Heart left ventricle (tissue), 16 donors: ENCODE results near the gene MANEA. TPM values are rescaled to one million over a fixed set of nuclear protein-coding genes. Genes with fewer than 3 reads are reported as not detected.

Source experiments
- ATAC-seq, 4 donors: fragments of 200-7000 bp; cut with Tn5 transposase; one replicate each; pipeline ENCODE4 v1.9.1; 2020 to 2022; ENCODE audit warnings: moderate library complexity in 4 of 4, mild to moderate bottlenecking in 3 of 4, moderate number of reproducible peaks in 1 of 4
- DNase-seq, 5 donors: peaks; one replicate each; pipeline ENCODE4 v3.0.0-alpha.2; 2020
- H3K27ac ChIP-seq, 12 donors: fragments of 200-600 bp; sonication (generic) in 4 of 12; one replicate each; pipeline versions ENCODE4 v1.5.0 to v1.8.0; 2016 to 2022; ENCODE audit warnings: mild to moderate bottlenecking in 2 of 12
- H3K27me3 ChIP-seq, 9 donors: fragments of 200-600 bp; sonication (generic) in 2 of 9; one replicate each; pipeline versions ENCODE4 v1.5.1 to v1.8.0; 2016 to 2022; ENCODE audit warnings: mild to moderate bottlenecking in 3 of 9
- H3K36me3 ChIP-seq, 9 donors: fragments of 200-600 bp; sonication (generic) in 2 of 9; one replicate each; pipeline versions ENCODE4 v1.5.0 to v1.8.0; 2018 to 2022; ENCODE audit warnings: mild to moderate bottlenecking in 2 of 9
- H3K4me1 ChIP-seq, 12 donors: fragments of 200-600 bp; sonication (generic) in 4 of 12; one replicate each; pipeline versions ENCODE4 v1.5.0 to v1.8.0; 2016 to 2022; ENCODE audit warnings: mild to moderate bottlenecking in 3 of 12
- H3K4me3 ChIP-seq, 12 donors: fragments of 200-600 bp; sonication (generic) in 4 of 12; one replicate each; pipeline versions ENCODE4 v1.5.0 to v1.8.0; 2017 to 2022; ENCODE audit warnings: mild to moderate bottlenecking in 9 of 12, moderate library complexity in 4 of 12
- H3K9me3 ChIP-seq, 12 donors: fragments of 200-600 bp; sonication (generic) in 4 of 12; one replicate each; pipeline versions ENCODE4 v1.5.0 to v1.8.0; 2016 to 2022; ENCODE audit warnings: mild to moderate bottlenecking in 1 of 12
- CTCF ChIP-seq, 12 donors: fragments of 200-600 bp; sonication (generic) in 4 of 12; IDR thresholded peaks; one replicate each; pipeline versions ENCODE4 v1.5.0 to v1.8.0; 2018 to 2022; ENCODE audit warnings: antibody characterized with exemption in 12 of 12, mild to moderate bottlenecking in 5 of 12
- POLR2A ChIP-seq, 2 donors: fragments of 450-650 bp; IDR thresholded peaks; one replicate each; pipeline ENCODE4 v1.6.1; 2017; ENCODE audit warnings: antibody characterized with exemption in 2 of 2, mild to moderate bottlenecking in 2 of 2, moderate library complexity in 2 of 2
- WGBS, 4 donors: extraction: QIAGEN DNeasy Blood & Tissue Kit in 2 of 4; methylation state at CpG; one replicate each; pipeline versions ENCODE4 v1.1.5 to v1.1.7; 2013 to 2018; 5-methylcytosine and 5-hydroxymethylcytosine counted together
- intact Hi-C, 10 donors: fragments of 100-400 bp; cut with DNase I; formaldehyde crosslinking; loops; one replicate each; pipeline versions ENCODE4 v1.11.1 to v1.14.2; 2022
- polyA plus RNA-seq, 2 donors: library from polyadenylated mRNA; stranded (reverse); fragments of 200-250 nt; gene quantifications; one replicate each; pipeline ENCODE4 v1.2.3, GENCODE V29; 2013
- total RNA-seq, 9 donors: library from RNA; depleted of rRNA in 2 of 9; stranded (reverse); fragments of >200 nt in 2 of 9; fragmentation: NEBNext Ultra II Directional in 3 of 9; extraction: Animal tissue kit (Norgen Biotek cat#: 25700) in 3 of 9; gene quantifications; one replicate each; pipeline versions ENCODE4 v1.1.0 to v1.2.4, GENCODE V29; 2016 to 2023
- donor health status: ischemic (EF 13 %, LVEDD 7.1; RV severe dilation, severe dysfunction).
- donor health status: healthy with polysubstance abuse.
- donor health status: DM: no; HTN: yes; CAD: no.
- donor health status: DM: no; HTN: no; CAD: no.
- donor health status: ischemic (EF 25% LVEDD 6.9; RV normal size, moderate dysfunction).
- donor health status: ischemic (EF 25% LVEDD 5.7; RV mildly dilated, moderate dysfunction).
- donor health status: healthy.
- donor health status: DM: yes; HTN: yes; CAD: no.
- donor health status: ischemic (EF 35%, LVEDD 5.7; RV mildly dilated, moderate dysfunction).
- donor health status: nonischemic (EF 11% LVEDD 7.7; RV severe dilation, severe dysfunction).
- donor health status: DM: yes; HTN: yes; CAD: no.
- donor health status: PGD.
- donor health status: ischemic (EF 29% LVEDD 5.4; RV normal size, mild dysfunction).
- donor health status: nonischemic (EF 23%, LVEDD 6.1; RV moderate dilation, normal function).

MANEA gene
- total and polyA plus RNA-seq, 11 donors: 2.4 to 8.7 (median 5.6) TPM

GRCh38 chr6:95629551-95629950, 52.2 kb downstream of the MANEA start:
- ATAC-seq: no peak
- intact Hi-C loops: no loop called here
- Histone ChIP-seq H3K9me3 (no peaks in the 10 kb centered on the region), H3K27me3 (no peaks in the 10 kb centered on the region), H3K27ac (no peak overlapping the region), H3K4me3 (no peak overlapping the region), H3K4me1 (no peaks in the 10 kb centered on the region), H3K36me3 (no peaks in the 10 kb centered on the region)
- WGBS, 4 donors: 75 to 85% (median 81%) methylated on average over 2 of the region's 2 CpGs
- DNase-seq: no peak
- TF ChIP-seq CTCF (IDR thresholded peaks at IDR 0.05): no peak
- no peak for TF ChIP-seq POLR2A (IDR thresholded peaks at IDR 0.05)

DNA sequence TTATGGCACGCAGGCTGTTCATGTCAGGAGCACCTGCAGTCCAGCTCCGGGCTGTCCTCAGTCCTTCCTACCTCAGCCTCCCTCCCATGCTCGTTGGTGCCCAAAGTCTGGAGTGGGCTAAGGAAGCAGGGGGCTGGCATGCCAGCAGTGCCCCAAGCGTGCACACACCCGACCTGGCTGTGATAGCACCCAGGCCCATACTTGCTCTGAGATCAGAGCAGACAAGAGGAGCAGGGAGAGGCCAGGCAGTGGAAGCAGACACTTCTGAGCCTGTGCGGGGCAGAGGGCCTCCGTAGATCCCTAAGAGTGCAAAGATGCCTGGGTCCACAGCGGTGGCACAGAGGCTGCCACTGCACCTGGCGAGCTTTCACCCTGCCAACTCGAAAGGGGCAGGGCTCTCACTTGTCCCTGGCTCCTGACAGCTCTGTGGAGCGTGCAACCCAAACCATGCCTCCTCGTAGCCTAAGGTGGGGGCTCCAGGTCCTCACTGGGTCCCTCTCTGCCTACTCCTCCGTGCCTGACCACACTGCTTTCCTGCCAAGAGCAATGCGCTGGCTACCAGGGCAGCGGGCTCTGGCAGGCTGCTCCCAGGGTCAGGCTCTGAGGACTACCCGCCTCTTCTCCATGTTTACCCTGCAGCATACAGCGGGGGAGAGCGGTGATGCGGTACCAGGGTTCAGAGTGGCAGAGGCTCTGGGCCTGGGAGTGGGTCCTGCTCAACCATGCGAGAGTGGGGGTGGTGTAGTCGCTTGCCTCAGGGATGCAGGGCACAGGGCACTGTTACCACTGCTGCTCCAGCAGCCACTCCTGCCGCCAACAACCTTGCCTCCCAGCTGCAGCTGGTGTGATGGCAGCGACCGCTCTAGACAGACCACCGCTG, 59.5 kb downstream of the MANEA start:
- Histone ChIP-seq H3K4me3 (no peak overlapping the region), H3K4me1 (no peaks in the 10 kb centered on the region), H3K27ac (no peak overlapping the region), H3K36me3 (no peaks in the 10 kb centered on the region), H3K27me3 (no peaks in the 10 kb centered on the region), H3K9me3 (no peaks in the 10 kb centered on the region)
- TF ChIP-seq POLR2A (IDR thresholded peaks at IDR 0.05) (no peak), CTCF (IDR thresholded peaks at IDR 0.05) (no peak)
- DNase-seq (no peak), ATAC-seq (peak in 1 of 4 donors; percentile 31)
- WGBS, 4 donors: 84 to 86% (median 84%) methylated on average over 22 to 25 of the region's 25 CpGs
- intact Hi-C loops: no loop called here

GRCh38 chr6:95648636-95649035, 71.3 kb downstream of the MANEA start:
- Histone ChIP-seq H3K9me3 (peaks cover 0 to 5% (median 0%) of the 10 kb centered on the region in 12 donors), H3K27ac (no peak overlapping the region), H3K4me3 (no peak overlapping the region), H3K36me3 (no peaks in the 10 kb centered on the region), H3K27me3 (no peaks in the 10 kb centered on the region), H3K4me1 (no peaks in the 10 kb centered on the region)
- ATAC-seq (no peak), DNase-seq (no peak)
- intact Hi-C loops: no loop called here
- WGBS, 4 donors: 85 to 97% (median 93%) methylated on average over 2 of the region's 2 CpGs
- TF ChIP-seq POLR2A (IDR thresholded peaks at IDR 0.05) (no peak), CTCF (IDR thresholded peaks at IDR 0.05) (peak in 1 of 12 donors; percentile 13)

- H3K27ac ChIP-seq: no peak overlapping the region
- H3K36me3 ChIP-seq: no peaks in the 10 kb centered on the region
- intact Hi-C loops: no loop called here
- no peaks in the 10 kb centered on the region for H3K4me1 ChIP-seq
- no peak for DNase-seq
- no peak overlapping the region for H3K4me3 ChIP-seq
- ATAC-seq: no peak
- TF ChIP-seq CTCF (IDR thresholded peaks at IDR 0.05) (no peak), POLR2A (IDR thresholded peaks at IDR 0.05) (no peak)
- no peaks in the 10 kb centered on the region for H3K27me3 ChIP-seq
- 32 to 71% (median 52%) methylated on average over 1 of the region's 1 CpG for WGBS, 4 donors
- H3K9me3 ChIP-seq: peaks cover 0 to 5% (median 0%) of the 10 kb centered on the region in 12 donors
Observed at GRCh38 chr6:95649451-95649850, 72.1 kb downstream of the MANEA start.
